Vagina (tissue), 2 donors: Measurements from ENCODE around the gene PIK3R1. TPM values are rescaled to one million over a fixed set of nuclear protein-coding genes. Genes with fewer than 3 reads are reported as not detected.
"Not testable (repeated sequence)": the region's sequence is repeated elsewhere in the genome, so short reads cannot be mapped to it uniquely, and the experiment has no call there.

ENCODE experiments used
- DNase-seq, 2 donors: peaks; one replicate each; pipeline ENCODE4 v3.0.0-alpha.2; 2017; ENCODE audit errors: extremely low spot score in 2 of 2
- H3K27ac ChIP-seq: fragments of 200-600 bp; sonication (generic); one replicate; pipeline ENCODE4 v1.5.1; 2019
- H3K27me3 ChIP-seq: fragments of 200-600 bp; sonication (generic); one replicate; pipeline ENCODE4 v1.5.1; 2019
- H3K36me3 ChIP-seq, 2 donors: fragments of 200-600 bp; sonication (generic); one replicate each; pipeline ENCODE4 v1.5.1; 2017 to 2019
- H3K4me1 ChIP-seq: fragments of 200-600 bp; sonication (generic); one replicate; pipeline ENCODE4 v1.5.1; 2019
- H3K4me3 ChIP-seq, 2 donors: fragments of 200-600 bp; sonication (generic); 1 replicate in 1 of 2; 2 replicates in 1 of 2; pipeline ENCODE4 v1.5.1; 2016 to 2019
- H3K9me3 ChIP-seq: fragments of 200-600 bp; sonication (generic); one replicate; pipeline ENCODE4 v1.5.1; 2019
- POLR2A ChIP-seq, 2 donors: fragments of 450-650 bp; IDR thresholded peaks; one replicate each; pipeline ENCODE4 v1.6.1; 2017; ENCODE audit warnings: antibody characterized with exemption in 2 of 2, mild to moderate bottlenecking in 2 of 2, moderate library complexity in 2 of 2
- POLR2AphosphoS5 ChIP-seq, 2 donors: sonication (generic); formaldehyde crosslinking; IDR thresholded peaks; one replicate each; pipeline ENCODE4 v1.9.0; 2017; ENCODE audit warnings: antibody characterized with exemption in 2 of 2, mild to moderate bottlenecking in 2 of 2, low read depth in 1 of 2; ENCODE audit not compliant: insufficient read depth in 1 of 2
- intact Hi-C: fragments of 100-400 bp; cut with DNase I; formaldehyde crosslinking; loops from one replicate; pipeline ENCODE4 v1.15.1; 2023
- total RNA-seq: library from RNA; depleted of rRNA; stranded (reverse); fragments of >200 nt; gene quantifications from one replicate; pipeline ENCODE4 v1.2.3, GENCODE V29; 2016
- TF ChIP-seq, protein P1 (sequence below), 3 experiments: fragments of 450-650 bp in 2 of 3; fragments of 200-600 bp in 1 of 3; sonication (generic) in 1 of 3; IDR thresholded peaks; one replicate each; pipeline ENCODE4 v1.5.1; 2017 to 2019; ENCODE audit warnings: antibody characterized with exemption in 3 of 3, mild to moderate bottlenecking in 2 of 3, moderate library complexity in 2 of 3

Gene PIK3R1
- total RNA-seq, 1 donor from 2014 or later = 134 TPM

DNA sequence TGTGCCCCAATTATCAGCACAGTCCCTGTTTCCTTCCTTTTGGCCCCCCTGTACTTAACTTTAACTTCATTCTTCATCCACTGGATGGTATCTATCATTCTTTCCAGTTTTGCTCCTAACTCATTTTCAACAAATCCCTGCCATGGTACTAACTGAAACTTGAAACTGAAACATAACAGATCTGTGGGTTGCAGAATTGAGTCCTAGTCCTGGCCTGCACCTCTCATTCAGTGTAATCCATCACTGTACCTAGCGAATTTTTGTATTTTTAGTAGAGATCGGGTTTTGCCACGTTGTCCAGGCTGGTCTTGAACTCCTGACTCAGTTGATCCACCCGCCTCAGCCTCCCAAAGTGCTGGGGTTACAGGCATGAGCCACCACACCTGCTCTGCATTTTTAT, 15.3 kb upstream of the PIK3R1 start:
- DNase-seq = no peak
- H3K9me3 ChIP-seq = no peaks in the 10 kb centered on the region
- no peaks in the 10 kb centered on the region for H3K36me3 ChIP-seq
- H3K27me3 ChIP-seq = no peaks in the 10 kb centered on the region
- H3K4me1 ChIP-seq = no peaks in the 10 kb centered on the region
- no peak overlapping the region for H3K4me3 ChIP-seq
- H3K27ac ChIP-seq = no peak overlapping the region
- TF ChIP-seq, protein P1, sequence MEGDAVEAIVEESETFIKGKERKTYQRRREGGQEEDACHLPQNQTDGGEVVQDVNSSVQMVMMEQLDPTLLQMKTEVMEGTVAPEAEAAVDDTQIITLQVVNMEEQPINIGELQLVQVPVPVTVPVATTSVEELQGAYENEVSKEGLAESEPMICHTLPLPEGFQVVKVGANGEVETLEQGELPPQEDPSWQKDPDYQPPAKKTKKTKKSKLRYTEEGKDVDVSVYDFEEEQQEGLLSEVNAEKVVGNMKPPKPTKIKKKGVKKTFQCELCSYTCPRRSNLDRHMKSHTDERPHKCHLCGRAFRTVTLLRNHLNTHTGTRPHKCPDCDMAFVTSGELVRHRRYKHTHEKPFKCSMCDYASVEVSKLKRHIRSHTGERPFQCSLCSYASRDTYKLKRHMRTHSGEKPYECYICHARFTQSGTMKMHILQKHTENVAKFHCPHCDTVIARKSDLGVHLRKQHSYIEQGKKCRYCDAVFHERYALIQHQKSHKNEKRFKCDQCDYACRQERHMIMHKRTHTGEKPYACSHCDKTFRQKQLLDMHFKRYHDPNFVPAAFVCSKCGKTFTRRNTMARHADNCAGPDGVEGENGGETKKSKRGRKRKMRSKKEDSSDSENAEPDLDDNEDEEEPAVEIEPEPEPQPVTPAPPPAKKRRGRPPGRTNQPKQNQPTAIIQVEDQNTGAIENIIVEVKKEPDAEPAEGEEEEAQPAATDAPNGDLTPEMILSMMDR (IDR thresholded peaks at IDR 0.05) = no peak
- TF ChIP-seq POLR2AphosphoS5 (IDR thresholded peaks at IDR 0.05; ENCODE audit: insufficient read depth in 1 of 2, low read depth in 1 of 2) (no peak), POLR2A (IDR thresholded peaks at IDR 0.05) (no peak)
- intact Hi-C loops = no loop called here

- intact Hi-C loops, H3K27ac ChIP-seq, H3K36me3 ChIP-seq, H3K4me3 ChIP-seq, H3K4me1 ChIP-seq, H3K27me3 ChIP-seq, DNase-seq, H3K9me3 ChIP-seq: not testable (repeated sequence)
Measured at GRCh38 chr5:68210654-68211053, 4.9 kb upstream of the PIK3R1 start.

DNA sequence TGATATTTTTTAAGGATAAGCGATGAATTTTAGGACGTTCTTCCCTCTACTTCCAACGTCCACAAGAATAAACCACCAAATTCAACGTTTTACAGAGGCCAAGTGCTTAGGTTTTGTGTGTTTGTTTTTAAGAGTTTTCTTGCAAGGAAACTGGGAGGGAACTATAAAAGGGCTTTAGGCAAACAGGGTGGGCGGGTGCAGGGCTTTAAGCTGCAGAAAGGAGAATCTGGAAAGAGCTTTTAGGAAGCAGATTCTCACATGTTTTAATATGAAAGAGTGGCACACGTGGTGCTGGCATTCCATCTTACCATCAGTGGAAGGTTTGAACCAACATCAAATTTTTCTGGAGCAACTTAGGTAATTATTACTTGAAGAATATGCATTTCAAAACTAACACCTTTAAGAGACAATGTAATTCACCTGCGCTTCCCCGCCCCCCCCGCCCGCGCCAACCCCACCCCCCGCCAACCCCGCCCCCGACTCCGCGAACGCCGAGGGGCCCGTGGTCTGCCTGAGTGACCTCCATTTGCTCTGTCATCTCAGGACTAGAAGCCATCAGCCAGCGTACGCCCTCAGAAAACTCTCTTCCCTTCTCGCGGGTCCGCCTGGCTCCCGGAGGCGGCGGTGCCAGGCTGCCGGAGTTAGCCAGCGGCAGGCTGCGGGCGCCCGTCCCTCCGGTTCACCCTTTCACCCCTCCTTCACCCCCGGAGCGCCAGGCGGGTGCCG, 911 bp upstream of the PIK3R1 start:
- Histone ChIP-seq H3K4me1 (peaks cover 22% of the 10 kb centered on the region), H3K27me3 (no peaks in the 10 kb centered on the region), H3K9me3 (no peaks in the 10 kb centered on the region), H3K4me3 (peak overlapping the region; percentile 71 to 98), H3K27ac (peak overlapping the region; percentile 85), H3K36me3 (no peaks in the 10 kb centered on the region)
- TF ChIP-seq POLR2AphosphoS5 (IDR thresholded peaks at IDR 0.05; ENCODE audit: insufficient read depth in 1 of 2, low read depth in 1 of 2) (no peak), POLR2A (IDR thresholded peaks at IDR 0.05) (no peak)
- TF ChIP-seq, protein P1 (IDR thresholded peaks at IDR 0.05) = no peak
- intact Hi-C loops = loop anchor here (5.0 kb wide), 1 partner anchor 38 kb away; no protein-coding TSS in a partner anchor
- no peak for DNase-seq

- H3K4me1 ChIP-seq = peaks cover 35% of the 10 kb centered on the region
- intact Hi-C loops = loop anchor here (5.0 kb wide), 1 partner anchor 36 kb away; no protein-coding TSS in a partner anchor
- no peaks in the 10 kb centered on the region for H3K36me3 ChIP-seq
Measured at GRCh38 chr5:68215898-68216244, 315 bp downstream of the PIK3R1 start.

DNA sequence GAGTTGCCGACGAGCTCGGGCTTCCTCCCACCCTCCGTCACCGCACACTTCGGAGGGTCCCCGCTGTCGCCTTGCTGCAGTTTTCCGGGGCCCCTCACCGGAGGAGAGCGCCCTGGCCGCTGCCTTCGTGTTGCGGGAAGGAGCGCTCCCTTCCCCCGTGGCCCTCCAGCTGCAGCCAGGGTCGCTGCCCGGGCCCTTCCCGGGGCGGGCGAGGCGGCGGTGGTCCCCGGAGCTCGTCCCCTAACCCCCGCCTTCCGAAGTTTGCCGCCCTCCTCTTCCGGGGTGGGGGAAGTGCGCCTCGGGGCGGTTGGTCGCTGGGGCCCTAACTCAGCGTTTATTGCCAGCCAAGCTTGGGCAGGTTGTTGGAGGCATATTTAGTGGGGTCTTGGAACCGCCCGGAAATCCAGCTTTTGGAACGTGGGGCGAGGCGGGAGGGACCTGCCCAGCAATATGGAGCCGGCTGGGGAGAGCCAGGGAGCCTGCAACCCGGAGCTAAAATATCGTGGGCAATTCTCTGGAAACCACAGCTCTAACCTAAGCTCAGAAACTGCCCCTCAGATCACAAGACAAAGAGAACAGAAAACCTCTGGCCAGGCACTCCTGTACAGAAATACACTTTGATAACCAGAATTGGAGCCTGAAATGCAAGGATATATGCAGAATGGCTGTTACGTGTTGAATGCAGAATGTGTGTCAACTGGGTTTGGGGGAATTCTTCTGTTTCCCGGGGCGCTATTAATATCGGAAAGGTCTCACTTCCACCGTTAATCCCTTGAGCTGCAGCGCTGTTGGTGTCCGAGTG, 890 bp downstream of the PIK3R1 start:
- no peak for DNase-seq
- Histone ChIP-seq H3K27ac (peak overlapping the region; percentile 85), H3K4me3 (peak overlapping the region; percentile 71 to 98), H3K36me3 (no peaks in the 10 kb centered on the region), H3K9me3 (no peaks in the 10 kb centered on the region), H3K4me1 (peaks cover 37% of the 10 kb centered on the region), H3K27me3 (no peaks in the 10 kb centered on the region)
- intact Hi-C loops = loop anchor here (5.0 kb wide), 1 partner anchor 36 kb away; no protein-coding TSS in a partner anchor
- peak in 1 of 2 donors; percentile 72 for TF ChIP-seq POLR2AphosphoS5 (IDR thresholded peaks at IDR 0.05; ENCODE audit: insufficient read depth in 1 of 2, low read depth in 1 of 2)
- TF ChIP-seq POLR2A (IDR thresholded peaks at IDR 0.05) = no peak

More at GRCh38 chr5:68215898-68216244, 315 bp downstream of the PIK3R1 start:
- peak overlapping the region; percentile 71 to 98 for H3K4me3 ChIP-seq
- H3K9me3 ChIP-seq = no peaks in the 10 kb centered on the region
- no peak for DNase-seq
- TF ChIP-seq POLR2A (IDR thresholded peaks at IDR 0.05) (no peak), POLR2AphosphoS5 (IDR thresholded peaks at IDR 0.05; ENCODE audit: insufficient read depth in 1 of 2, low read depth in 1 of 2) (no peak)
- TF ChIP-seq, protein P1 (IDR thresholded peaks at IDR 0.05) = no peak
- H3K27ac ChIP-seq = peak overlapping the region; percentile 85
- H3K27me3 ChIP-seq = no peaks in the 10 kb centered on the region
